Measurements from ENCODE around the gene RLN3.
A peak's percentile ranks its signal among the peaks of the same experiment; 100 is the strongest.
"Not testable (repeated sequence)": the region's sequence is repeated elsewhere in the genome, so short reads cannot be mapped to it uniquely, and the experiment has no call there.

RLN3 gene

GRCh38 chr19:14023404-14024235 lies 4.3 kb upstream of the RLN3 start:
- no peak for DNase-seq

GRCh38 chr19:14026652-14027192 lies 1.2 kb upstream of the RLN3 start:
- DNase-seq = not testable (repeated sequence)

- no peak for DNase-seq
Observed at GRCh38 chr19:14028901-14029300, 953 bp downstream of the RLN3 start.

GRCh38 chr19:14030997-14031718 lies 3.2 kb downstream of the RLN3 start:
- no peak for DNase-seq

GRCh38 chr19:14031719-14032480 lies 4.0 kb downstream of the RLN3 start, which contains the start of gene IL27RA:
TSS of gene IL27RA (plus strand) at chr19:14031762. CDS start at chr19:14031873, 111 bp downstream.
- peak; percentile 91 for DNase-seq

GRCh38 chr19:14033946-14034345 lies 6.0 kb downstream of the RLN3 start:
- no peak for DNase-seq

- not testable (repeated sequence) for DNase-seq
Observed at GRCh38 chr19:14035159-14035558, 7.2 kb downstream of the RLN3 start.

- no peak for DNase-seq
Observed at GRCh38 chr19:14035706-14036105, 7.8 kb downstream of the RLN3 start.

- DNase-seq = no peak
Observed at GRCh38 chr19:14039181-14039580, 11.2 kb downstream of the RLN3 start.

- not testable (repeated sequence) for DNase-seq
Observed at GRCh38 chr19:14042659-14043608, 15.0 kb downstream of the RLN3 start.

GRCh38 chr19:14047866-14048265 lies 19.9 kb downstream of the RLN3 start:
- DNase-seq = not testable (repeated sequence)

- peak; percentile 92 for DNase-seq
Observed at GRCh38 chr19:14048443-14049153, 20.6 kb downstream of the RLN3 start.

GRCh38 chr19:14050512-14050911 lies 22.6 kb downstream of the RLN3 start:
- no peak for DNase-seq

- DNase-seq = not testable (repeated sequence)
Observed at GRCh38 chr19:14050961-14051360, 23.0 kb downstream of the RLN3 start.

GRCh38 chr19:14051980-14052379 lies 24.0 kb downstream of the RLN3 start:
- no peak for DNase-seq

- no peak for DNase-seq
Observed at GRCh38 chr19:14052470-14052869, 24.5 kb downstream of the RLN3 start.

- no peak for DNase-seq
Observed at GRCh38 chr19:14053032-14053431, 25.1 kb downstream of the RLN3 start.

GRCh38 chr19:14053500-14053899 lies 25.6 kb downstream of the RLN3 start:
- DNase-seq = no peak

- no peak for DNase-seq
Observed at GRCh38 chr19:14054099-14054498, 26.2 kb downstream of the RLN3 start.

- no peak for DNase-seq
Observed at GRCh38 chr19:14054721-14055120, 26.8 kb downstream of the RLN3 start.

- no peak for DNase-seq
Observed at GRCh38 chr19:14055396-14055795, 27.4 kb downstream of the RLN3 start.
